AG08395 (cell line): ENCODE results near the gene ASIC3.

Experiments used
- DNase-seq: peaks from one replicate; pipeline ENCODE4 v3.0.0; 2012; ENCODE audit warnings: mixed read lengths, low spot score

Gene ASIC3

DNA sequence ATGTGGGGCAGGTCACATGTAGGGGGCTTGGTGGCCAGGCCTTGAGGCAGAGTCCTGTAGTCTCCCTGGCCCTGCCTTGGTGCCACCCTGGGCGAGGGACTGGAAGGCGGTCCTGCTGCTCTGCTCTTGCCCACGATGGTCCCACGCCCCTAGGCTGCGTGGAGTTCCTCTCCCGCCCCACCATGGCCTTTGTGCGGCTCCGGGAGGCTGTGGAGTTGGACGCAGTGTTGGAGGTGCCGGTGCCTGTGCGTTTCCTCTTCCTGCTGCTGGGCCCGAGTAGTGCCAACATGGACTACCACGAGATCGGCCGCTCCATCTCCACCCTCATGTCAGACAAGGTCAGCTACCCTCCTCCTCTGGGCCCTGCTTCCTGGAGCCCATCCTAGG is 22.2 kb downstream of the ASIC3 start:
- DNase-seq = no peak

DNA sequence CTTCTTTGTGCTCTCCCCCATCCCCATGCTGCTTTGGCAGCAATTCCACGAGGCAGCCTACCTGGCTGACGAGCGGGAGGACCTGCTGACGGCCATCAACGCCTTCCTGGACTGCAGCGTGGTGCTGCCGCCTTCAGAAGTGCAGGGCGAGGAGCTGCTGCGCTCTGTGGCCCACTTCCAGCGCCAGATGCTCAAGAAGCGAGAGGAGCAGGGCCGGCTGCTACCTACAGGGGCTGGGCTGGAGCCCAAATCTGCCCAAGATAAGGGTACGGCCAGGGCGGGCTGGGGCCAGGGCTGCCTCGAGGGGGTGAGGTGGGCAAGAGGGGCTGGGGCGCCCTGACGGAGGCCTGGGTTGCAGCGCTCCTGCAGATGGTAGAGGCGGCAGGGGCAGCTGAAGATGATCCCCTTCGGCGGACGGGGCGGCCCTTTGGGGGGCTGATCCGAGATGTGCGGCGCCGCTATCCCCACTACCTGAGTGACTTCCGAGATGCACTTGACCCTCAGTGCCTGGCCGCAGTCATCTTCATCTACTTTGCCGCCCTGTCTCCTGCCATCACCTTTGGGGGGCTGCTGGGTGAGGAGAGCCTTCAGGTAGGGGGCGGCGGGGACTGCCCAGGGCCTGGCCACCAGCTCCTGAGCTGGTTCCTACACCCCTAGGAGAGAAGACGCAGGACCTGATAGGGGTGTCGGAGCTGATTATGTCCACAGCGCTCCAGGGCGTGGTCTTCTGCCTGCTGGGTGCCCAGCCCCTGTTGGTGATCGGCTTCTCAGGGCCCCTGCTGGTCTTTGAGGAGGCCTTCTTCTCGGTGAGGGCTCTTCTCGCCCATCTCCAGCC is 22.9 kb downstream of the ASIC3 start:
- DNase-seq = no peak

DNA sequence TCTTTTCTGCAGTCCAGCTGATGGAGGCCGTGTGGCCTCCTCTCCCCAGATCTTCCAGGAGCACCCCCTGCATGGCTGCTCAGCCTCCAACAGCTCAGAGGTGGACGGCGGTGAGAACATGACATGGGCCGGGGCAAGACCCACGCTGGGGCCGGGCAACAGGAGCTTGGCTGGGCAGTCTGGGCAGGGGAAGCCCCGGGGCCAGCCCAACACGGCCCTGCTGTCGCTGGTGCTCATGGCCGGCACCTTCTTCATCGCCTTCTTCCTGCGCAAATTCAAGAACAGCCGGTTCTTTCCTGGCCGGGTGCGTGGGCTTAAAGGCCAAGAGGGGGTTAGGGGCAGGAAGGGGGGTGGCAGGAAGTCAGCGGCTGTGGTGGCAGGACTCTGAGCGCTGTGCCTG is 25.7 kb downstream of the ASIC3 start:
- no peak for DNase-seq

DNA sequence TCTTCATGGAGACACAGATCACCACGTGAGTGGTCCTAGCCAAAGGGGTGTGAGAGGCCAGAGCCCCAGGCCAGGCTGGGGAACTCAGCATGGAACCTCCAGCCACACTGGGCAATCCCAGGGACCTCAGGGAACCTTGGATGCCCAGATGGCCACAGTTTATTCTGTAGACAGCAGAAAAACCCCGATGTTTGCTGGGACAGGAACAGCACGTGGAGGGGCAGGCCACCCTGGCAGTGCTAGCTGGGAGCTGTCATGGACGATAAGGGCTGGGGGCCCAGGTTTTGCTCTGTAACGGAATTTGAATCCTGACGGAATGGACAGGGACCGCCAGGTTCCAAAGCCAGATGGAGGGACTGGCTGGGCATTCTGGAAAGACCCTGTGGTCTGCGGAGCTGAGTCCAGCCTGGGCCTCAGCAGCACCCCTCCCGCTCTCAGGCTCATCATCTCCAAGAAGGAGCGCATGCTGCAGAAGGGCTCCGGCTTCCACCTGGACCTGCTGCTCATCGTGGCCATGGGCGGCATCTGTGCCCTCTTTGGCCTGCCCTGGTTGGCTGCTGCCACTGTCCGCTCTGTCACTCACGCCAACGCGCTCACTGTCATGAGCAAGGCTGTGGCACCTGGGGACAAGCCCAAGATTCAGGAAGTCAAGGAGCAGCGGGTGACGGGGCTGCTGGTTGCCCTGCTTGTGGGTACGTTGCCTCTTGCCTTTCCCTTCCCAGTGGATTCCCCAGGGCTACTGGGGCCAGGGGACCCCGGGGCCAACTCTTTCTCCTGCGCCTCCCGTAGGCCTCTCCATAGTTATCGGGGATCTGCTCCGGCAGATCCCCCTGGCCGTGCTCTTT is 26.7 kb downstream of the ASIC3 start:
- no peak for DNase-seq

DNA sequence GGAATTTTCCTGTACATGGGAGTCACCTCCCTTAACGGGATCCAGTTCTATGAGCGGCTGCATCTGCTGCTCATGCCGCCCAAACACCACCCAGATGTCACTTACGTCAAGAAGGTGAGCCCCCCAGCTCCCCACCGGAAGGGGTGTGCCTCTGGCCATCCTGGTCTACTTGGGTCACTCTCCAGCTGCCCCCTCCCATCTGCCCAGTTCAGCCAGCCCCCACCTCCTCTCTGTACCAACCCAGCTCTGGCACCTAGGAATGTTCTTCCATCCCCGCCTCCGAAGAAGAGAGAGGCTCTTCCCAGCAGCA is 27.3 kb downstream of the ASIC3 start:
- no peak for DNase-seq

DNA sequence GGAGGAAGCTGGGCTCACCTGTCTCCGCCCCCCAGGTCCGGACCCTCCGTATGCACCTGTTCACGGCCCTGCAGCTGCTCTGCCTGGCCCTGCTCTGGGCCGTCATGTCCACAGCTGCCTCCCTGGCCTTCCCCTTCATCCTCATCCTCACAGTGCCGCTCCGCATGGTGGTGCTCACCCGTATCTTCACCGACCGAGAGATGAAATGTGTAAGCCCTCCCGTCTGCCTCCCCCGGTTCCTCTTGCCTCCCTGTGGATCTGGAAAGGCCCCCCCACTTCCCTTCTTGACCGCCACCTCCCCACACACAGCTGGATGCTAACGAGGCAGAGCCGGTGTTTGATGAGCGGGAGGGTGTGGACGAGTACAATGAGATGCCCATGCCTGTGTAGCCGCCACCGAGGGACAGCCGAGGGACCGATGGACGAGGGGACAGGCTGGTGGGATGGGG is 27.7 kb downstream of the ASIC3 start:
- DNase-seq = no peak

DNA sequence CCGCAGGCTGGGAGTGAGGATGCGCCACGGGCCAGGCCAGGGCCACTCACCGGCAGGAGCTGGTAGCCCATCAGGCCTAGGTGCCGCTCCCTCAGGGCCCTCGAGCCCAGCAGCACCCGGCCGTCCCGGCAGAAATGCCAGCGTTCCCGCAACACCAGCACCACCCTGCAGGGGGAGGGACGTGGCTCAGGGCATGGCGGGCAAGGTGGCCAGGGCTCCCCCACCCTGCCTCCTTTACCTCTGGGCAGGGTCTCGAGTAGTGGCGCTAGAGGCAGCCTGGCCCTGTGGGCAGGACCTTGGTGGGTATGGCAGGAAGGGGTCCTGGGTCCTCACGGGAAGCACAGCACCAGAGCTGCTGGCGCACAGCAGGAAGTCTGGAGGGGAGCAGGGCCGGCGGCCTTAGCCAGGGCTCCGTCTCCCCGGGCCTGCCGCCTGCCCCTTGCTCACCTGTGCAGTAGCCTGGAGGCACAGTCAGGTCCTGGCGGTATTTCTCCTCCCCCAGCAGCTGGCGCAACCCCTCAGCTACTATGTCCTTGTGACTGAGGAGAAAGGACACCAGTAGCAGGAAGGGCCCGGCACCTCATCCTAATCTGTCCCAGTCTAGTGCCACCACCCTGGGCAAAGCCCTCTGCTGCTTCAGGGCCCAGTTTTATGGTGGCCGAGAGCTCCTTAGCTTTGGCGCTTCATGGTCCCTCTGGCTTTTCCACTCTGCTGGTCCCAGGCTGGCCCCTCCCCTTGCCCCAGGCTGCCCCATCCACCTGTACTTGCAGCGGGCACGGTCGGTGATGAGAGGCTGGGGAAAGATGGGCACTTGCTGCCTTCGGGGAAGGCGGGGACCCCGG is 28.8 kb downstream of the ASIC3 start:
- DNase-seq = peak; percentile 46

DNA sequence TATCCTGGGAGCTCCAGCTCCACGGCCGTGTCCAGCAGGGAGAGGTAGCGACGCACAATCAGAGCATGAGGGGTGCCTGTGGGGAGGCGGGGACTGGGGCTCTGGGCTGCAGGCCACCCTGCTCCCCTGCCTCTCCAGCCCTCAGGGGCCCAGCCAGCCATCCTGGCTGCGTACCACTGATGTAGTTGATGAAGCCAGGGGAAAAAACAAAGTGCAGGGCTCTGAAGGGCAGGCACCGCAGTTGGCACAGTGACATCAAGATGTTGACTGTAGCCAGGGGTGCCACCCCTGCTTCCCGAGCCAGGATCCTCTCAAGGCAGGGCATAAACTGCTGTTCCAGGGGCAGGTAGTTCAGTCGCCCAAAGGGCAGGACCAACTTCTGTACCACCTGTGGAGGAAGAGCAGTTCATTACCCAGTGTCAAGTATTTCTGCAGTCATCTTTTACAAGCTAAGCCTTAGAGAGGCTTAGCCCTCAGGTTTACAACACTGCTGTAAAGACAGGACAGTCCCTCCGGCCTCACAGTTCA is 29.4 kb downstream of the ASIC3 start:
- no peak for DNase-seq

DNA sequence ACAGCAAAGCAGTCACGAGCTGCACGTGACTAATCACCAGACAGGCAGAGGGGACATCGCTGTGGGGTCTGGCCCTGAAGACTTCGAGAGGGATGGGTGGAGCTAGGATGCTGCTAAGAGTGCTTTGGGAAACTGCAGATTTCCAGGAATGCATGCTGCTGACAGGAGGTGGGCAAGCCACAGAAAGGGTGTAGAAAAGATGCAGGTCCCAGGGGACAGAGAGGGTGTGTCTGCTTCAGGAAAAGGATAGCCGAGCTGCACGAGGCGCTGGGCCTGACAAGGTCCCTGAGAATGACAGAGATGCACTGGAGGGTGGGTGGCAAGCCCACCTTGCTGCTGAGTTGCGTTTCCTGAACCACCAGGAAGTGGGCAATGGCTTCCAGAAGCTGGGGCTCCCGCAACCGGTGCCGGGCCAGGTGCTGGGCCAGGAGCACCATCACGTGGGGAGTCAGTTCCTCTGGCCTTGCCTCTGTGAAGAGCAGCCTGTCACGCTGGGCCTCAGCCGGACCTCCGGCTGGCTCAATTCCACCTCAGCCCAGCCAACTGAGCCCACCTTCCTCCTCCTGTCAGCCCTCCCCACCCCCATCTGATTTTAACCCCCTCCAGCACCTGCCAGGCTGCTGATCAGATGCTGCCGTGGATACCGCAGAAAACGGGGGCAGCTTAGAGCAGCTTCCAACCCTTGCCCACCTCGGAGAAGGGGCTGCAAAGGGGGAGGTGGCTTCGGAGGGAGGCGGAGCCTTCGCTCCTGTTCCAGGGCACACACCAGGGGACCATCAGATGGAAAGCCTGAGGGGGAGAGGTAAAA is 30.1 kb downstream of the ASIC3 start:
- peak; percentile 30 for DNase-seq

DNA sequence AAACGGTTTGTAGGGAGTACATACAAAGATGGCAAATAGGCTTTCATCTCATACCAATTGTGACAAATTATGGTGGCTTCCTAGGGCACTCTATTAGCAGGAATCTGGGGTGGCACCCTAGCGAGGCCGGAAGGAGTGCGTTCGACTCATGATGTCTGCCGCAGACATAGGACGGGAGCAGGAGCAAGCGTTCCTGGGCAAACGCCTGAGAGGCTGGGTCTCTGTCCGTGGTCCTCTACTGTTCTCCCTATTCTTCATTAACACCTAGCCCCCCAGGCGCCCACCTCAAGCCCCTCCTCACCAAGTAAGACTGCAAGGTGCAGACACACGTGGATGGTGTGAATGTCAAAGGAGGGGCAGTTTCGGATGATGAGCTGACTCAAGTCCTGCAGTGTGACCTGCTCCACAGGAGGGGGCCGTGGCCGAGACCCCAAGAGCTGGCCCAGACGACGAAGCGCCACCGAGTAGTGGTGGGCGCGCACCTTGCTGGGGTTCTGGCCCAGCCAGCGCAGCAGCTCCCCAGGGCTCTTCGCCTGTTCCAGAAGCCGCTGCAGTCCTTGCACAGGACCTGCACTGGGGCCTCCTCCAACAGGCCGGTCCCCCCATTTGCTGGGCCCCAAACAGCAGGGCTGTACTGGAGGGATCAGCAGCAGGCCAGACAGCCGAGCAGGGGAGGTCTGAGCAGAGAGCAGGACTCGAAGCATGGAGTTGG is 31.0 kb downstream of the ASIC3 start:
- no peak for DNase-seq

DNA sequence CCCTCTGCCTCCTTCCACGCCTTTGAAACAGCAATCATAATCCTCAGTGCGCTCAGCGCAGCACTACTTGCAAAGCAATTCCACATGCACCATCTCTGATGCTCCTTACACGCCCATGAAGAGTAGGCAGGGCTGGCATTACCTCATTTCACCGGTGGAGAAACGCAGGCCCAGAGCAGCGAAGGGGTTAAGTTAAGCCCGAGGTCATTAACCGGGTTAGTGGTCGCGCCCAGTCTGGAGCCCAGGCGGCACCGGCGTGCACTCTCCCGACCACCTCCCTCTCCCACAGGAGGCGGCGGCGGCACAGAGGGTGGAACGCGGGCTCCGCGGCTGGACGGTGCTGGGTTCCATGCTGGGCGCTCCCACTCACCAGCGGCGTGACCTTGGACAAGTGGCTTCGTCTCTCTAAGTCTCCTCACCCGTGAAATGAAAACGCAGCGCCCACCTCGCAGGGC is 31.8 kb downstream of the ASIC3 start:
- peak; percentile 15 for DNase-seq

DNA sequence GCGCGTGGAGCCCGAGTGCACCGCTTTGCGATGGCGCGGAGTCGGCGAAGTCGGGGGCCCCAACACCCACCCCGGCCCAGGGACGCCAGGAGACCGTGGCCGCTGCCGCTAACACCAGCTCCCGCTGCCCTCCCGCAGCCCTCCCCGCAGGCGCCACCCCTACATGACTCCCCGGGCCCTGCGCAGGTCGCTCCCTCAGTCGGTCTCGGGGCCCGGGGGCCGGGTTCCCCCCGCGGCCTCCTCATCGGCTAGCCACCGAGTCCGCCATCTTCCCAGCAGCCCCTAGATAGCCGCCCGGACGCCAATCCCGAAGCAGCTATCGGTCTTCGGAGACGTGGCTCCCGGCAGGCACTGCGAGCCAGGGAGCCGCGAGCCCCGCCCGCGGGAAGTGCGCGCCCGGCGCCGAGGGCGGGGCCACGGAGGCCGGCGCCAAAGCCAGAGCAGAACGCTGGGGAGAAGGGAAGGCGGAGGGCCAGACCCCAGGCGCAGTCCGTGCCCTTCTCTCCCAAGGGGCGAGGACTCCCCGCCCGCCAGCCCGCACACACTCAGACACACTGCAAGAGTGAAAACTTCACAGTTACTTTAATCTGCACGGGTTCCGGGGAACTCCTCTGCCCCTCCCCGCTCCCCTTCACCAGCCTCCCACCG is 32.3 kb downstream of the ASIC3 start, which contains the start of gene FASTK:
FASTK (minus strand) TSS at position 288 of the 648 bp plus-strand sequence; CDS start at position 245, 43 bp downstream.
- DNase-seq = peak; percentile 95

DNA sequence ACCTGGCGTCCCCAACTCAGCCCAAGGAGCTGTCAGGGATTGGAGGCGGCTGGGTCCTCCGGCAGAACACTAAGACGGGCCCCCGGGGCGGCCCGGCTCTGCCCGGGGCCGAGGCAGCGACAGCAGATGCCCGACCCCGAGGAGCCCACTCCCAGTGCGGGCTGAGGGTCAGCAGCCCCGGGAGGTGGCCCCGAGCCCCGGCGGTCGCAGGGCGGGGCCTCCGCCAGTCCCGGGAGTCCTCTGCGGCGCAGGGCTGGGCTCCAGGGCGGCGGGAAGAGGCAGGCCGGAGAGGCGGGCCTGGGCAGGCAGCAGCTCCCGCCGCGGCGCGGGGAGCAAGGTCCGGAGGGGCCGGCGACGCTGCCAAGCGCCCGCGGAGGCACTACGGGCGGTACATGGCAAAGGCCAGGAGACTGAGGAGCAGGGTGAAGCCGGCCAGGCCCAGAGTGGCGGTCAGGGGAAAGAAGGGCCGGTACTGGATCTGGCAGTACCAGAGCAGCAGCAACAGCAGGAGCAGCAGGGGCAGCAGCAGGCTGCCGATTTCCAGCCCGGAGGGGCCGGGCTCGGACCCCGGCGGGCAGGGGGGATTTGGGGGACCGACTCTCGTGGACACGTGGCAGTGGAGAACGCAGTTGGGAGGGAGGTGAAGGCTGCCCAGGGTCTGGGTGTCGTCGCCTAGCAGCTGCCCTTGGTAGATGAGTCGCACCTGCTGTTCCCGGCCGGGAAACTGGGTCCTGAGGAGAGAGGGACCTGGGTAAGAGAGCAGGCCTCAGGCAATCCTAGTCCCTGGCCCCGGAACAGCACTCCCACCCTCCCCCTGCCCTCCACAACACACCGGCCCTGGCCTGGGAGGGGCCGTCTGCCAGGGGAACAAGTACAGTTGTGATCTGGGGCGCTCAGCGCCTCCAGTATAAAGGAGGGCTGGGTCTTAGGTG is 33.1 kb downstream of the ASIC3 start:
- no peak for DNase-seq

DNA sequence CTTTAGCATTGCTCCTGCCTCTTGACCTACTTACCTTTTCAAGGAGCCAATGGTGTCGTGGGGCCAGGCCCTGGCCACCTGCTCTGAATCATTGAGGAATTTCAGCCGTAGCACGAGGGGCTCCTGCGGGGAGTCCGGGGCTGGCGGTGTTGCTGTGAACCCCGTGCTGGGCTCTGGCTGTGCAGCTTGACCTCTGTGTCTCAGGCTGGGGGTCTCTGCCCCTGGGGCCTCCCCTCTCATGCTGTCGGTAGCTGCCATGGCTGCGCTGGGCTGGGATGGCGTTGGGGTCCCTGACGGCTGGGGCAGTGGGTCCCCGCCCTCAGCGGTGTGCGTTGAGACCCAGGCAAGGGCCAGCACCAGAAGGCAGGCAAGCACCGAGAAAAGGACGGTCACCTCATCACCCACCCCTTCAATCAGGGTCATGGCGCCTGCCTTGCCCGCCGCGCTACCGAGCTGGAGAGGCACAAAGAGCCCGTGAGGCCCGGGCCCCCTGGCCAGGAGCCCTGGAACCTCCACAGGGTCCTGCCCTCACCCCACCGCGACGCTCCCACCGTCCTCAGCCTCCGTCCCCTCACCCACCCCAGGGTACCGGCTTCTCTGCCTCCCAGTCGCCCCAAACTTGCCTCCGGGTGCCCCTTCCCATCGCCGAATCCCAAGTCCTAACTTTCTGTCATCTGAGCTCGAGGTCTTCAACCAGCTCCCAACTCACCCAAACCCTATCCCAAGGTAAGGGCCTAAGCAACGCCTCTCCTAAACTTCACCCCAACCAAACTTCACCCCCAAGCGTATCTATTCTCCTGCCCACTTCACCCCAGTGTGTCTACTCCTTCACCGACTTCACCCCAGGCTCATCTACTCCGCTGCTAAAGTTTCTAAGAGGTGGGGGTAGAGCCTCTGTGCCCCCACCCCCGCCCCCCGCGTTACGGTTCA is 34.1 kb downstream of the ASIC3 start:
- DNase-seq = no peak

DNA sequence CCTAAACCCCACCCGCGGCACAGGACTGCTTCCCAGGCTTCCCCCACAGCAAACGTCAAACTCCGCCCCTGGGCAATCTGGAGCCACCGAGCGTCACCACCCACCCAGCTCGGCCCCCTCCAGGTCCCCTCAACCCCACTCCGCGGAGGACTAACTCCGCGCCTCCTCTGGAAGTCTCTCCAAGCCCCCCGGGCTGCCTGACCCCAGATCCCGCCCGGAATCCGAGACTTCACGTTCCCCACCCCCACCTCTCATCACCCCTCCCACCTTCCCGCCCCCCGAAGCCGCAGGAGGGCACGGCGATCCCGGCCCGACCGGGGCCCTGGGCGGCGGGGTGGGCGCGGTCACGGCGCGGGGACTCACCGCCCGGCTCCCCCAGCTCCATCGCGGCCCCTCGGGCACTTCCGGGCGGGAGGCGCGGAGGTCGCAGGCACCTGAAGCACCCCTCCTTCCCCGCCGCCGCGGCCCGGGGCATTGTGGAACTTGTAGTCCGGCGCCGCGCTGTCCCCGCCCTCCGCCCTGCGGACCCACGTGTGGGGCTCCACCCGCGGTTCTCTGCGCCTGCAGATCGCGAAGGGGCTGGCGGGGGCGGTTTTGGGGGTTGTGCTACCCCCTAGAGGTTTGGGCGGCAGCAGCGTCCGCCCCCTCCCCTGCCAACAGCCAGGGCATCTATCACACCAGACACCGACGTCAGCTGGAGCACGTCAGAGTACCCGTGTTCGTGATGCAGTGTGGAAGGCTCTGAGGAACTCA is 34.9 kb downstream of the ASIC3 start, which contains the start of gene TMUB1:
TMUB1 (minus strand) TSS at position 423 of the 753 bp plus-strand sequence. CDS start 930 bp downstream, outside the sequence.
- peak; percentile 54 for DNase-seq

DNA sequence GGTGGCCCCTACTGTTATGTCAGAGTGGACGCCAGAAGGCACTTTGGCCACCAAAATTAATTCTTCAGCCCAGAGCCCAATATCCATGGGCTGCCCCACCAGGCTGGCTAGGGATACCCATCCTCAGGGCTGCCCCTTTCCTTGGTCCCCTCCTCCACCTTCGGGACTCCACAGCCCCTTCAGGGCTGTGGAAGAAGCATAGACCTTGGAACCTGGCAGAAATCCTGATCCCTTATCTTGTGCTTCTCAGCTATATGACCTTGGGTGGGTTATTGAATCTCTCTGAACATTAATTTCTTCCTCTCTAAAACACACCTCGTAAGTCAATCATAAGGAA is 35.5 kb downstream of the ASIC3 start:
- DNase-seq = no peak

DNA sequence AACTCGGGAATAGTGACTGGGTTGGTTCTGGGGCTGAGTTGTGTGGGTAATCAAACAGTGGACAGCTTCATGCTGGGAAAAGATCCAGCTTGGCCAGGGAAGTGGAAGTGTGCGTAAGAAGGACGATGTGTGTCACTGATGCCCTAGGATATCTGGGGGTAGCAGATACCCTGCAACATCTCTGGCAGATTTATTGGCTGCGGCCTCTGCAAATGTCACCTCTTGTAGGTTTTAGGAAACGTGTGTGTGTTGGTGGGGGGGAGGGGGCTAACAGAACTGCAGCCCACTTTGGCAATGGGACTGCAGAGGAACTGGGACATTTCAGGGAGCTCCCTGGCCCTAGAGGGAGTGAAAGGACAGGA is 37.0 kb downstream of the ASIC3 start:
- DNase-seq = no peak
